DMS 273 treated with DMSO at 0.1 percent for 48 hours (cell line): ENCODE measurements around the gene CSRP1.

Source experiments
- DNase-seq: peaks from one replicate; lab custom pipeline; 2025; lab: John Stamatoyannopoulos, UW

Gene CSRP1

GRCh38 chr1:201454608-201455007 is 52.3 kb downstream of the CSRP1 start:
- DNase-seq: no peak

DNA sequence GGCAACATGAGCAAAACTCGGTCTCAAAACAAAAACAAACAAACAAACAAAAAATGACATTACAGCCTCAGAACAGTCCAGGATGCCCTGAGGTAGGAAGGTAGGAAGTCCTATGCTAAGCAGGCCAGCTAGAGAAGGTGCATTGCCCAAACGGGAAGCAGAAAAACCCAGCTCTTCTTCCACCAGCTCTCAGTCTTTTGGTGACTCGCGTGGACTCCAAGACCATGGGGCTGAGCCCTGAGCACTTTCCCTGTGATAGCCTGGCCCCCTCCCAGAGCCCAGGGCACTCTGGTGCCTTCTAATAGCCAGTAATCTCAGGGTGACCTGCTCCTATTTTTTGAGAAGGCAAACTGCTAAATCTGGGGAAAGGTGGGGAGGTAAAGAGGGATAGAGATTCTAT is 54.1 kb downstream of the CSRP1 start:
- DNase-seq: no peak

GRCh38 chr1:201450721-201451291 is 56.1 kb downstream of the CSRP1 start:
- peak; percentile 43 for DNase-seq

GRCh38 chr1:201448990-201449389 is 57.9 kb downstream of the CSRP1 start:
- no peak for DNase-seq

DNA sequence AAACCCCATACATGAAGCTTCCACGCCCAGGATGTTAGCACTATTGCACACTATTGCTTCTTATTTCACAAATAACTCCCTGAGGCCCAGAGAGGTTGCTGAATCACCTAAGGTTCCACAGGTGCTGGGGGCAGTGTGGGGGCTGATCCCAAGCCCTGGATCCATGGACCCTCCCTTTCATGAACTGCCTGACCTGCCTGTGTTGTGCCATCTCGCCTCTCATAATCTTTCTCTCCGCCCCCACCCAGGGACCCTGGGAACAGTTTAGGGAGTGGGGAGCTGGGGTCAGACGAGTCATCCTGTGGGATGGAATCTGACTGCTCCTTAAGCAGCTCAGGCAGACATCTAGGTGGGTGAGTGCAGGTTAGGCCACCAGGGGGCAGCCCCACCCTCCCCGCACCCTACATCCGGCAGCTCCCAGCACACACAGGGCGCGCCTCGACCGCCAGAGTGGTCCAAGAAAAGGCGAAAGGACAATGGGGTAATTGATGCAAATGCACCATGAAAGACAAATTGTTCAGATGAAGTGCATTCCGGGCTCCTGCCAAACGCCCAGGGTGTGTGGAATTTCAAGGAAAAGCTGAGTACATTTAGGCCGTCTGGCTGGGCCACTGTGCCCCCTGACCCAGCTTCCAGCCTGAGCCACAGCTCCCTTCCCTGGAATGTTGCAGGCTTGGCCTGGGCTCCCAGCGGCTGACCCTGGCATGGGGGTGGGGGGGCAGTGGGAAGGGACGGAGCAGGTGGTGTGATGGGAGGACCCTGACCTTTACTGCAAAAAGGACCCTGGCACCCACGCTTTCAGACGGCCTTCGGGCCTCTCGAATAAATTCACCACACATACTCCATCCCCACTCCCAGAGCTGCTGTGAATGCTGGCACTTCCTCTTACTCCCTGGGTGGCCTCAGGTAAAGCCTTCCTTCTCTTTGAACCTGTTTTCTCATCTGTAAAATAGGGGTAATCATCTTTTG is 58.7 kb downstream of the CSRP1 start:
- no peak for DNase-seq

DNA sequence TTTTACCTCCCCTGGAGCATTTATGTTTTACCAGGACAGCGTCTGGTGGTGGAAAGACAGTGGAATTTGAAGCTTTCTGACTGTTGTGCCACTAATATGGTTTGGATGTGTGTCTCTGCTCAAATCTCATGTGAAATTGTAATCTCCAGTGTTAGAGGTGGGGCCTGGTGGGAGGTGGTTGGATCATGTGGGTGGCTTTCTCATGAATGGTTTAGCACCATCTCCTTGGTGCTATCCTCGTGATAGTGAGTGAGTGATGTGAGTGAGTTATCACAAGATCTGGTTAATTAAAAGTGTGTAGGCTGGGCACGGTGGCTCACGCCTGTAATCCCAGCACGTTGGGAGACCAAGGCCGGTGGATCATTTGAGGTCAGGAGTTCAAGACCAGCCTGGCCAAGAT is 61.6 kb downstream of the CSRP1 start:
- no peak for DNase-seq

DNA sequence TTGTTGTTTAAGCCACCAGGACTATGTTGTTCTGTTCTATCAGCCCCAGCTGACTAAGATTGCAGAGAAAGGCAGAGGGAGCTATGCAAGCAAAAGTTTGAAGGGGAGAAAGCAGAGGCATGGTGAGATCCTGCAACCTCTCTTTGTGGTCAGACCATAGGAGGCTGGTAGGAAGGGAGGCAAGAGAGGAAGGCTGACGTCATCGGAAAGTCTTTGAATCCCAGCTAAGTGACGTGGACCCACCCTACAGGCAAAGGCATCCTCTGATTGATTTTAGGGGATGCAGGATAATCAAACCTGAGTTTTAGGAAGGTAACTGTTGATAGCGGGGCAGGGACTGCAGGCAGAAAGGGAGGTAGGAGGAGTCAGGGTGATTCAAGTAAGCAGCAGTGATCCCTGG is 62.1 kb downstream of the CSRP1 start:
- no peak for DNase-seq

DNA sequence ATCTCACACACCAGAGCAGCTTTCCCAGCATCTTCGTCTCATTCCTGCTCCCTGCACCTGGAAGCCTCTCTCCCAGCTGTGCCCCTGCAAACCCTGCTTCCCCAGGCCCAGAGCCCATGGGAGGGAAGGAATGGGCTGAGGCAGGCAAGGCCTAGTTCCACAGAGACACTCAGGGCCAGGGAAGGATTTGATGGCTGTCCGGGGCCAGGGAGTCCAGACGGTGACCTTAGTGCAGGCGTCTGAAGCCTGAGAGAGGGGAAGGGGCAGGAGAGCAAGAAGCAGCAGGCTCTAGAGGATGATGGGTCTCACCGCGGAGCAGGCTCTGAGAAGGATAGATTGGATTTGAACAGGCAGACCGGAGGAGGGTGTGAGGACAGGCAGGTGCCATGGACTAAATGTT is 63.2 kb downstream of the CSRP1 start:
- DNase-seq: no peak

DNA sequence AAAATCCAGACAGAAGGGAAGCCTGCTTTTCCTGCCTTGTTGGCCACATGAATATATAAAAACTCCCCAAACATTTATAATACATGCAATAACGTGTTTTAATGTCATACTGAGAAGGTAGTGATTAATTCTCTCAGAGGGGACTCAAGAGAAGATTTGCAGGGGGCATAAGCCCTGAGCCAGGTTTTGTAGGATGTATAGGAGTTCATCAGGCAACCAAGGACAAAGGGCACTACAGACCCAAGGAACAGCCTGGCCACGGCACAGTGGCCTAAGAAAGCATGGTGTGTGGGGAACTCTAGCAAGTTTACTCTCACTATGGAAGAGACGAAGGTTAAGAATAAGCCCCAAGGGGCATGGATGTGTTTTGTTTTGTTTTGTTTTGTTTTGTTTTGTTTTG is 70.0 kb downstream of the CSRP1 start:
- DNase-seq: no peak

GRCh38 chr1:201436393-201436792 is 70.5 kb downstream of the CSRP1 start:
- no peak for DNase-seq

DNA sequence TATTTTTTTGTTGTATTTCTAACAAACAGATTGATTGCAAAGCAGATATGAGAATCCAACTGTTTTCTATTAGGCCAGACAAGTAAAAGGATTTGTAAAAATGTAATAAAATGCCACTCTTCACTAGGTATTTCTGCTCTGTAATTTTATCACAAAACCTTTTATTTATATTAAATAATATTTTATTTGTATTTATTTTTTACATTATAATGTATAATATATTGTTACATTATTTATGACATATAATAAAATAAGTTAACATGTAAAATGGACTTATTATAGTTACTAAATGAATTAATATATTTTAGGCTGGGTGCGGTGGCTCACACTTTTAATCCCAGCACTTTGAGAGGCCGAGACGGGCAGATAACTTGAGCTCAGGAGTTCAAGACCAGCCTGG is 72.7 kb downstream of the CSRP1 start:
- DNase-seq: no peak

DNA sequence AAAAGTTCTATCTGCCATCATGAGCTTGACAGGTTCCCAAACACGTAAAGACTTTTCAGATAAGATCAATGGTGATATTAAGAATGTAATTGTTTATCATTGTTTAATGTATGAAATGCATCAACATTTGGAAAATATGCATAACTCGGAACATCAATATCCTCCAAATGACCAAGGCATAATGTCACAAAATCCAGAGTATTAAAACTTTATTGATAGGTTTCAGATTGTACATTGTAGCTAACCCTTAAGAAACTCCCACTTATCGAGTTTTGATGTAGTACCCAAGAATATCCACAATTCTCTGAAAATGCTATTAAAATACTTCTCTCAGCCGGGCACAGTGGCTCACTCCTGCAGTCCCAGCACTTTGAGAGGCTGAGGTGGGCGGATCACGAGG is 73.3 kb downstream of the CSRP1 start:
- DNase-seq: no peak
